Right lobe of liver (tissue), 6 donors: ENCODE data around the gene ZNHIT1. TPM values are rescaled to one million over a fixed set of nuclear protein-coding genes. Genes with fewer than 3 reads are reported as not detected.

Experiments
- ATAC-seq, 4 donors: fragments of 200-7000 bp; cut with Tn5 transposase; one replicate each; pipeline ENCODE4 v1.9.1; 2020; ENCODE audit warnings: mild to moderate bottlenecking in 4 of 4, moderate library complexity in 4 of 4
- DNase-seq, 3 donors: peaks; one replicate each; pipeline ENCODE4 v3.0.0-alpha.2; 2020
- H3K27ac ChIP-seq, 3 donors: fragments of 200-600 bp; one replicate each; pipeline ENCODE4 v1.8.0; 2022
- H3K27me3 ChIP-seq, 2 donors: fragments of 200-600 bp; one replicate each; pipeline ENCODE4 v1.8.0; 2022
- H3K36me3 ChIP-seq, 4 donors: fragments of 200-600 bp; sonication (generic) in 1 of 4; one replicate each; pipeline versions ENCODE4 v1.5.1 to v1.8.0; 2017 to 2022; ENCODE audit warnings: control low read depth in 1 of 4
- H3K4me1 ChIP-seq, 4 donors: fragments of 200-600 bp; sonication (generic) in 1 of 4; one replicate each; pipeline versions ENCODE4 v1.5.1 to v1.8.0; 2017 to 2022; ENCODE audit warnings: control low read depth in 1 of 4
- H3K4me3 ChIP-seq, 3 donors: fragments of 200-600 bp; one replicate each; pipeline ENCODE4 v1.8.0; 2022
- H3K9me3 ChIP-seq, 4 donors: fragments of 200-600 bp; sonication (generic) in 1 of 4; one replicate each; pipeline versions ENCODE4 v1.5.1 to v1.8.0; 2017 to 2022; ENCODE audit warnings: control low read depth in 1 of 4
- POLR2A ChIP-seq: fragments of 450-650 bp; IDR thresholded peaks from one replicate; pipeline ENCODE4 v1.6.1; 2017; ENCODE audit warnings: antibody characterized with exemption, mild to moderate bottlenecking
- WGBS: methylation state at CpG from one replicate; pipeline ENCODE4 v1.1.6; 2018; ENCODE audit warnings: low coverage, low lambda C conversion rate; ENCODE audit not compliant: insufficient coverage; ENCODE audit errors: missing lambda C conversion rate; 5-methylcytosine and 5-hydroxymethylcytosine counted together
- intact Hi-C, 2 donors: fragments of 100-400 bp; cut with DNase I; formaldehyde crosslinking; loops; one replicate each; pipeline versions ENCODE4 v1.11.2 to v1.14.1; 2022
- total RNA-seq, 6 experiments: library from RNA; depleted of rRNA in 2 of 6; stranded (reverse); fragments of >200 nt in 2 of 6; fragmentation: NEBNext Ultra II Directional in 3 of 6; extraction: Animal tissue kit (Norgen Biotek cat#: 25700) in 3 of 6; gene quantifications; one replicate each; pipeline versions ENCODE4 v1.1.0 to v1.2.4, GENCODE V29; 2016 to 2023
- TF ChIP-seq, protein P1 (sequence below), 4 donors: fragments of 200-600 bp in 3 of 4; fragments of 450-650 bp in 1 of 4; IDR thresholded peaks; one replicate each; pipeline versions ENCODE4 v1.5.1 to v1.8.0; 2016 to 2022; ENCODE audit warnings: antibody characterized with exemption in 4 of 4, mild to moderate bottlenecking in 2 of 4
- donor health status: DM: no; HTN: yes; CAD: no.
- donor health status: DM: no; HTN: no; CAD: no.
- donor health status: DM: no; HTN: no; CAD: no.
- donor health status: DM: no; HTN: yes; CAD: no.
- donor health status: DM: no; HTN: yes; CAD: no.

ZNHIT1 gene
- total RNA-seq, 6 experiments from 2014 or later: 68.3 to 159 (median 111) TPM

DNA sequence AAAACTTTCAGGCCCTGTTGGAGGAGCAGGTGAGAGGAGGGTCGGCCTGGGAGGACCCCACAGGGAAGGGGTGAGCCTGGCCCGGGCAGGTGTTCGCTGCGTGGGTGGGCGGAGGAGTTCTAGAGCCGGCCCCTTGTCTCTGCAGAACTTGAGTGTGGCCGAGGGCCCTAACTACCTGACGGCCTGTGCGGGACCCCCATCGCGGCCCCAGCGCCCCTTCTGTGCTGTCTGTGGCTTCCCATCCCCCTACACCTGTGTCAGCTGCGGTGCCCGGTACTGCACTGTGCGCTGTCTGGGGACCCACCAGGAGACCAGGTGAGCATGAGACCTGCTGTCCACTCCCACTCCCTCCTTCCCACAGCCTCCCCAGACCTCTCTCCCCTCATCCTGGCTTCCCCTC is 5.6 kb downstream of the ZNHIT1 start:
- no peak for DNase-seq
- Histone ChIP-seq H3K27me3 (no peaks in the 10 kb centered on the region), H3K9me3 (no peaks in the 10 kb centered on the region), H3K27ac (no peak overlapping the region), H3K36me3 (peaks cover 0 to 53% (median 22%) of the 10 kb centered on the region in 4 donors), H3K4me1 (peaks cover 0 to 21% (median 7%) of the 10 kb centered on the region in 4 donors), H3K4me3 (no peak overlapping the region)
- no CpG with 5 or more reads among the region's 15 CpGs for WGBS
- intact Hi-C loops: no loop called here
- TF ChIP-seq, protein P1, sequence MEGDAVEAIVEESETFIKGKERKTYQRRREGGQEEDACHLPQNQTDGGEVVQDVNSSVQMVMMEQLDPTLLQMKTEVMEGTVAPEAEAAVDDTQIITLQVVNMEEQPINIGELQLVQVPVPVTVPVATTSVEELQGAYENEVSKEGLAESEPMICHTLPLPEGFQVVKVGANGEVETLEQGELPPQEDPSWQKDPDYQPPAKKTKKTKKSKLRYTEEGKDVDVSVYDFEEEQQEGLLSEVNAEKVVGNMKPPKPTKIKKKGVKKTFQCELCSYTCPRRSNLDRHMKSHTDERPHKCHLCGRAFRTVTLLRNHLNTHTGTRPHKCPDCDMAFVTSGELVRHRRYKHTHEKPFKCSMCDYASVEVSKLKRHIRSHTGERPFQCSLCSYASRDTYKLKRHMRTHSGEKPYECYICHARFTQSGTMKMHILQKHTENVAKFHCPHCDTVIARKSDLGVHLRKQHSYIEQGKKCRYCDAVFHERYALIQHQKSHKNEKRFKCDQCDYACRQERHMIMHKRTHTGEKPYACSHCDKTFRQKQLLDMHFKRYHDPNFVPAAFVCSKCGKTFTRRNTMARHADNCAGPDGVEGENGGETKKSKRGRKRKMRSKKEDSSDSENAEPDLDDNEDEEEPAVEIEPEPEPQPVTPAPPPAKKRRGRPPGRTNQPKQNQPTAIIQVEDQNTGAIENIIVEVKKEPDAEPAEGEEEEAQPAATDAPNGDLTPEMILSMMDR (IDR thresholded peaks at IDR 0.05): no peak
- TF ChIP-seq POLR2A: no peak
- no peak for ATAC-seq

GRCh38 chr7:101225650-101226049 is 7.7 kb downstream of the ZNHIT1 start:
- no peaks in the 10 kb centered on the region for H3K27me3 ChIP-seq
- TF ChIP-seq POLR2A: no peak
- WGBS: 86% methylated on average over 4 of the region's 6 CpGs
- peaks cover 0 to 59% (median 22%) of the 10 kb centered on the region in 4 donors for H3K36me3 ChIP-seq
- no peak overlapping the region for H3K27ac ChIP-seq
- intact Hi-C loops: no loop called here
- no peak overlapping the region for H3K4me3 ChIP-seq
- DNase-seq (no peak), ATAC-seq (no peak)
- H3K9me3 ChIP-seq: no peaks in the 10 kb centered on the region
- peaks cover 0 to 27% (median 9%) of the 10 kb centered on the region in 4 donors for H3K4me1 ChIP-seq

GRCh38 chr7:101226721-101227120 is 8.8 kb downstream of the ZNHIT1 start:
- Histone ChIP-seq H3K27ac (no peak overlapping the region), H3K27me3 (no peaks in the 10 kb centered on the region), H3K4me3 (no peak overlapping the region), H3K36me3 (peaks cover 0 to 58% (median 20%) of the 10 kb centered on the region in 4 donors), H3K9me3 (no peaks in the 10 kb centered on the region), H3K4me1 (peaks cover 0 to 26% (median 9%) of the 10 kb centered on the region in 4 donors)
- TF ChIP-seq, protein P1 (IDR thresholded peaks at IDR 0.05): no peak
- no peak for TF ChIP-seq POLR2A
- ATAC-seq (no peak), DNase-seq (no peak)
- intact Hi-C loops: no loop called here
- WGBS: 60% methylated on average over 9 of the region's 9 CpGs

GRCh38 chr7:101231644-101232043 is 13.7 kb downstream of the ZNHIT1 start:
- DNase-seq: peak in 1 of 3 donors; percentile 74
- peak overlapping the region; percentile 58 to 81 (median 81) for H3K27ac ChIP-seq
- peak overlapping the region in 2 of 3 donors; percentile 25 to 50 for H3K4me3 ChIP-seq
- no peaks in the 10 kb centered on the region for H3K27me3 ChIP-seq
- WGBS: 38% methylated on average over 6 of the region's 7 CpGs
- H3K36me3 ChIP-seq: peaks cover 0 to 13% (median 0%) of the 10 kb centered on the region in 4 donors
- intact Hi-C loops: no loop called here
- H3K4me1 ChIP-seq: peaks cover 0 to 33% (median 12%) of the 10 kb centered on the region in 4 donors
- TF ChIP-seq, protein P1 (IDR thresholded peaks at IDR 0.05): no peak
- no peak for TF ChIP-seq POLR2A
- no peaks in the 10 kb centered on the region for H3K9me3 ChIP-seq
- peak; percentile 68 to 80 (median 72) for ATAC-seq

- TF ChIP-seq, protein P1 (IDR thresholded peaks at IDR 0.05): no peak
- TF ChIP-seq POLR2A: no peak
- Histone ChIP-seq H3K9me3 (no peaks in the 10 kb centered on the region), H3K4me3 (peak overlapping the region; percentile 25 to 50 (median 31)), H3K27ac (peak overlapping the region; percentile 58 to 81 (median 81)), H3K36me3 (peaks cover 0 to 6% (median 0%) of the 10 kb centered on the region in 4 donors), H3K4me1 (peaks cover 0 to 36% (median 14%) of the 10 kb centered on the region in 4 donors), H3K27me3 (no peaks in the 10 kb centered on the region)
- WGBS: 40% methylated on average over 1 of the region's 52 CpGs
- peak in 2 of 3 donors; percentile 50 to 73 for DNase-seq
- peak; percentile 56 to 75 (median 65) for ATAC-seq
- intact Hi-C loops: no loop called here
Observed at GRCh38 chr7:101232141-101232850, 14.3 kb downstream of the ZNHIT1 start.
